WTC11 (cell line): ENCODE results near the gene KCNIP2. TPM values are rescaled to one million over a fixed set of nuclear protein-coding genes. Genes with fewer than 3 reads are reported as not detected.
A peak's percentile ranks its signal among the peaks of the same experiment; 100 is the strongest.

ENCODE experiments used
- CBFB ChIP-seq: sonication (generic); formaldehyde crosslinking; IDR thresholded peaks from 2 replicates; pipeline ENCODE4 v1.8.1; 2022; ENCODE audit warnings: mild to moderate bottlenecking, low read depth, missing genetic modification reagents
- CREB1 ChIP-seq: sonication (generic); formaldehyde crosslinking; IDR thresholded peaks from 2 replicates; pipeline ENCODE4 v1.8.0; 2023; ENCODE audit warnings: mild to moderate bottlenecking, missing genetic modification reagents
- CTCF ChIP-seq: fragments of 200-600 bp; IDR thresholded peaks from 2 replicates; pipeline ENCODE4 v1.8.0; 2022; ENCODE audit warnings: antibody characterized with exemption
- ELF4 ChIP-seq: sonication (generic); formaldehyde crosslinking; IDR thresholded peaks from 2 replicates; pipeline ENCODE4 v1.8.1; 2022; ENCODE audit warnings: low read depth, mild to moderate bottlenecking, moderate library complexity, missing genetic modification reagents
- EMX1 ChIP-seq: fragments of 250-450 bp; sonication (Bioruptor Pico); IDR thresholded peaks from 2 replicates; pipeline ENCODE4 v1.8.0; 2021; ENCODE audit warnings: mild to moderate bottlenecking
- FOXJ3 ChIP-seq: sonication (generic); formaldehyde crosslinking; IDR thresholded peaks from 2 replicates; pipeline ENCODE4 v1.9.0; 2021; ENCODE audit warnings: missing genetic modification reagents, mild to moderate bottlenecking, borderline replicate concordance
- FOXK1 ChIP-seq: sonication (generic); formaldehyde crosslinking; IDR thresholded peaks from 2 replicates; pipeline ENCODE4 v1.8.0; 2022; ENCODE audit warnings: mild to moderate bottlenecking, moderate library complexity, missing genetic modification reagents
- GABPB1 ChIP-seq: sonication (generic); formaldehyde crosslinking; IDR thresholded peaks from 2 replicates; pipeline ENCODE4 v1.8.1; 2023; ENCODE audit warnings: mild to moderate bottlenecking, missing genetic modification reagents
- HMGA2 ChIP-seq: fragments of 250-450 bp; sonication (Bioruptor Pico); IDR thresholded peaks from 2 replicates; pipeline ENCODE4 v1.4.0; 2021; ENCODE audit warnings: mild to moderate bottlenecking, moderate library complexity
- IRF1 ChIP-seq: sonication (generic); formaldehyde crosslinking; IDR thresholded peaks from 2 replicates; pipeline ENCODE4 v1.8.0; 2023; ENCODE audit warnings: missing genetic modification reagents
- JUN ChIP-seq: sonication (generic); formaldehyde crosslinking; IDR thresholded peaks from 2 replicates; pipeline ENCODE4 v1.8.0; 2023; ENCODE audit warnings: mild to moderate bottlenecking, missing genetic modification reagents
- KAT7 ChIP-seq: sonication (generic); formaldehyde crosslinking; IDR thresholded peaks from 2 replicates; pipeline ENCODE4 v1.8.1; 2023; ENCODE audit warnings: missing genetic modification reagents, mild to moderate bottlenecking, borderline replicate concordance
- NFE2L1 ChIP-seq: sonication (generic); formaldehyde crosslinking; IDR thresholded peaks from 2 replicates; pipeline ENCODE4 v1.8.1; 2023; ENCODE audit warnings: missing genetic modification reagents
- NR1H2 ChIP-seq: sonication (generic); formaldehyde crosslinking; IDR thresholded peaks from 2 replicates; pipeline ENCODE4 v1.9.0; 2021; ENCODE audit warnings: mild to moderate bottlenecking, moderate library complexity, missing genetic modification reagents
- OVOL2 ChIP-seq: fragments of 250-450 bp; sonication (Bioruptor Pico); IDR thresholded peaks from 2 replicates; pipeline ENCODE4 v1.9.0; 2021; ENCODE audit warnings: mild to moderate bottlenecking, borderline replicate concordance
- RORB ChIP-seq: fragments of 250-450 bp; sonication (Bioruptor Pico); IDR thresholded peaks from 2 replicates; pipeline ENCODE4 v1.9.0; 2021; ENCODE audit warnings: mild to moderate bottlenecking
- SOX15 ChIP-seq: fragments of 250-450 bp; sonication (Bioruptor Pico); IDR thresholded peaks from 2 replicates; pipeline ENCODE4 v1.9.0; 2021; ENCODE audit warnings: mild to moderate bottlenecking
- SP1 ChIP-seq: sonication (generic); formaldehyde crosslinking; conservative IDR thresholded peaks from 2 replicates; pipeline ENCODE4 v1.8.1; 2022; ENCODE audit warnings: missing genetic modification reagents
- TEAD1 ChIP-seq: sonication (generic); formaldehyde crosslinking; IDR thresholded peaks from 2 replicates; pipeline ENCODE4 v1.8.0; 2022; ENCODE audit warnings: mild to moderate bottlenecking, missing genetic modification reagents
- ZBTB43 ChIP-seq: sonication (generic); formaldehyde crosslinking; IDR thresholded peaks from 2 replicates; pipeline ENCODE4 v1.8.1; 2023; ENCODE audit warnings: mild to moderate bottlenecking, missing genetic modification reagents
- ZNF232 ChIP-seq: sonication (generic); formaldehyde crosslinking; IDR thresholded peaks from 2 replicates; pipeline ENCODE4 v1.8.0; 2022; ENCODE audit warnings: mild to moderate bottlenecking, missing genetic modification reagents
- ZNF396 ChIP-seq: fragments of 250-450 bp; sonication (Bioruptor Pico); IDR thresholded peaks from 2 replicates; pipeline ENCODE4 v1.8.0; 2021; ENCODE audit warnings: mild to moderate bottlenecking, moderate library complexity, borderline replicate concordance
- total RNA-seq: library from RNA; stranded (reverse); gene quantifications from 3 replicates; pipeline ENCODE4 v1.2.3, GENCODE V29; 2021
- TF ChIP-seq, protein P1 (sequence below): sonication (generic); formaldehyde crosslinking; IDR thresholded peaks from 2 replicates; pipeline ENCODE4 v1.8.1; 2023; ENCODE audit warnings: mild to moderate bottlenecking, moderate library complexity, missing genetic modification reagents
- TF ChIP-seq, protein P2 (sequence below): sonication (generic); formaldehyde crosslinking; IDR thresholded peaks from 2 replicates; pipeline ENCODE4 v1.8.1; 2023; ENCODE audit warnings: mild to moderate bottlenecking, missing genetic modification reagents, borderline replicate concordance
- TF ChIP-seq, protein P3 (sequence below): fragments of 250-450 bp; sonication (Bioruptor Pico); IDR thresholded peaks from 2 replicates; pipeline ENCODE4 v1.9.0; 2021; ENCODE audit warnings: mild to moderate bottlenecking, borderline replicate concordance
- TF ChIP-seq, protein P4 (sequence below): sonication (generic); formaldehyde crosslinking; IDR thresholded peaks from 2 replicates; pipeline ENCODE4 v1.8.0; 2022; ENCODE audit warnings: mild to moderate bottlenecking, missing genetic modification reagents

Gene KCNIP2
- total RNA-seq, 1 experiment from 2014 or later: 5.2 TPM

DNA sequence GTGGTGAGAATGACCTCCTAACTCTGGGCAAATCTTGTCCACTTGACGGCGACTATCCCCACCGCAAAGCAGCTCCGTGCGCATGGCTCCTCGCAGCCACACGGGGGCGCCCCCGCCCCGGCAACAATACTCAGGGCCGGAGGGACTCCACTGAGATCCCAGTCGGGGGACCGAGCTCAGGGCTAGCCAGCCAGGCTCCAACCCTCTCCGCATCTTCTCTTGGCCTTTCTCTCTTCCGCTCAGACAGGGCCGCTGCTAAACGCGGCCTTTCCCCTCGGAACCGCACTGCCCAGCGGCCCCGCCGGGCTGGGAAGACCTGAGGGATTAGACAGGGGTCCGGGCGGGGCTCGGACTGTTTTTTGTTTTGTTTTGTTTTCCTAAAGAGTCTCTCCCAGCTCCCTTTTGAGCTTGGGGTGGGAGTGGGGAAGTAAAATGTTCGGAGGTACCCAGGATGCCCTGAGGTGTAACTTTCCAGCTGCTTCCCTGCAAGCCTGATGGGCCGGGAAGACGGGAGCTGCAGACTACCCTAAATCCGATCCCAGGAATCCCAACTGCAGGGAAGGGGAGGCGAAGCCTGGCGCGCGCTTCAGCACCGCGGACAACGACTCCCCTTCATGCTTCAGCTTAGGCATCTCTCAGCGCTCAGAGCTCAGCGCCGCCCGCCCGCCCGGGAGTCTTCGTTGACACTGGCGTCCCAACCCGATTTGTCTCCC, 2.7 kb downstream of the KCNIP2 start (continued):
- TF ChIP-seq CTCF: peak; percentile 93
- TF ChIP-seq NFE2L1: peak; percentile 31; the same call in 1 of the 2 replicates
- TF ChIP-seq HMGA2 (CRISPR knock-in tag): no peak
- TF ChIP-seq TEAD1 (CRISPR knock-in tag): peak; percentile 78; the same call in 1 of the 2 replicates
- TF ChIP-seq, protein P1, sequence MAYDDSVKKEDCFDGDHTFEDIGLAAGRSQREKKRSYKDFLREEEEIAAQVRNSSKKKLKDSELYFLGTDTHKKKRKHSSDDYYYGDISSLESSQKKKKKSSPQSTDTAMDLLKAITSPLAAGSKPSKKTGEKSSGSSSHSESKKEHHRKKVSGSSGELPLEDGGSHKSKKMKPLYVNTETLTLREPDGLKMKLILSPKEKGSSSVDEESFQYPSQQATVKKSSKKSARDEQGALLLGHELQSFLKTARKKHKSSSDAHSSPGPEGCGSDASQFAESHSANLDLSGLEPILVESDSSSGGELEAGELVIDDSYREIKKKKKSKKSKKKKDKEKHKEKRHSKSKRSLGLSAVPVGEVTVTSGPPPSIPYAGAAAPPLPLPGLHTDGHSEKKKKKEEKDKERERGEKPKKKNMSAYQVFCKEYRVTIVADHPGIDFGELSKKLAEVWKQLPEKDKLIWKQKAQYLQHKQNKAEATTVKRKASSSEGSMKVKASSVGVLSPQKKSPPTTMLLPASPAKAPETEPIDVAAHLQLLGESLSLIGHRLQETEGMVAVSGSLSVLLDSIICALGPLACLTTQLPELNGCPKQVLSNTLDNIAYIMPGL: peak; percentile 63; the same call in 1 of the 2 replicates
- no peak for TF ChIP-seq RORB (CRISPR knock-in tag)
- TF ChIP-seq ZNF232 (CRISPR knock-in tag): no peak
- TF ChIP-seq ELF4 (CRISPR knock-in tag): no peak
- TF ChIP-seq OVOL2 (CRISPR knock-in tag): no peak
- TF ChIP-seq FOXK1 (CRISPR knock-in tag): peak; percentile 79; the same call in 1 of the 2 replicates
- TF ChIP-seq CBFB (CRISPR knock-in tag): no peak
- no peak for TF ChIP-seq EMX1
- TF ChIP-seq, protein P2, sequence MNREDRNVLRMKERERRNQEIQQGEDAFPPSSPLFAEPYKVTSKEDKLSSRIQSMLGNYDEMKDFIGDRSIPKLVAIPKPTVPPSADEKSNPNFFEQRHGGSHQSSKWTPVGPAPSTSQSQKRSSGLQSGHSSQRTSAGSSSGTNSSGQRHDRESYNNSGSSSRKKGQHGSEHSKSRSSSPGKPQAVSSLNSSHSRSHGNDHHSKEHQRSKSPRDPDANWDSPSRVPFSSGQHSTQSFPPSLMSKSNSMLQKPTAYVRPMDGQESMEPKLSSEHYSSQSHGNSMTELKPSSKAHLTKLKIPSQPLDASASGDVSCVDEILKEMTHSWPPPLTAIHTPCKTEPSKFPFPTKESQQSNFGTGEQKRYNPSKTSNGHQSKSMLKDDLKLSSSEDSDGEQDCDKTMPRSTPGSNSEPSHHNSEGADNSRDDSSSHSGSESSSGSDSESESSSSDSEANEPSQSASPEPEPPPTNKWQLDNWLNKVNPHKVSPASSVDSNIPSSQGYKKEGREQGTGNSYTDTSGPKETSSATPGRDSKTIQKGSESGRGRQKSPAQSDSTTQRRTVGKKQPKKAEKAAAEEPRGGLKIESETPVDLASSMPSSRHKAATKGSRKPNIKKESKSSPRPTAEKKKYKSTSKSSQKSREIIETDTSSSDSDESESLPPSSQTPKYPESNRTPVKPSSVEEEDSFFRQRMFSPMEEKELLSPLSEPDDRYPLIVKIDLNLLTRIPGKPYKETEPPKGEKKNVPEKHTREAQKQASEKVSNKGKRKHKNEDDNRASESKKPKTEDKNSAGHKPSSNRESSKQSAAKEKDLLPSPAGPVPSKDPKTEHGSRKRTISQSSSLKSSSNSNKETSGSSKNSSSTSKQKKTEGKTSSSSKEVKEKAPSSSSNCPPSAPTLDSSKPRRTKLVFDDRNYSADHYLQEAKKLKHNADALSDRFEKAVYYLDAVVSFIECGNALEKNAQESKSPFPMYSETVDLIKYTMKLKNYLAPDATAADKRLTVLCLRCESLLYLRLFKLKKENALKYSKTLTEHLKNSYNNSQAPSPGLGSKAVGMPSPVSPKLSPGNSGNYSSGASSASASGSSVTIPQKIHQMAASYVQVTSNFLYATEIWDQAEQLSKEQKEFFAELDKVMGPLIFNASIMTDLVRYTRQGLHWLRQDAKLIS (CRISPR knock-in tag): no peak
- no peak for TF ChIP-seq NR1H2 (CRISPR knock-in tag)
- TF ChIP-seq SP1: no peak
- TF ChIP-seq ZBTB43 (CRISPR knock-in tag): no peak
- TF ChIP-seq CREB1: no peak
- TF ChIP-seq FOXJ3 (CRISPR knock-in tag): no peak
- TF ChIP-seq, protein P3, sequence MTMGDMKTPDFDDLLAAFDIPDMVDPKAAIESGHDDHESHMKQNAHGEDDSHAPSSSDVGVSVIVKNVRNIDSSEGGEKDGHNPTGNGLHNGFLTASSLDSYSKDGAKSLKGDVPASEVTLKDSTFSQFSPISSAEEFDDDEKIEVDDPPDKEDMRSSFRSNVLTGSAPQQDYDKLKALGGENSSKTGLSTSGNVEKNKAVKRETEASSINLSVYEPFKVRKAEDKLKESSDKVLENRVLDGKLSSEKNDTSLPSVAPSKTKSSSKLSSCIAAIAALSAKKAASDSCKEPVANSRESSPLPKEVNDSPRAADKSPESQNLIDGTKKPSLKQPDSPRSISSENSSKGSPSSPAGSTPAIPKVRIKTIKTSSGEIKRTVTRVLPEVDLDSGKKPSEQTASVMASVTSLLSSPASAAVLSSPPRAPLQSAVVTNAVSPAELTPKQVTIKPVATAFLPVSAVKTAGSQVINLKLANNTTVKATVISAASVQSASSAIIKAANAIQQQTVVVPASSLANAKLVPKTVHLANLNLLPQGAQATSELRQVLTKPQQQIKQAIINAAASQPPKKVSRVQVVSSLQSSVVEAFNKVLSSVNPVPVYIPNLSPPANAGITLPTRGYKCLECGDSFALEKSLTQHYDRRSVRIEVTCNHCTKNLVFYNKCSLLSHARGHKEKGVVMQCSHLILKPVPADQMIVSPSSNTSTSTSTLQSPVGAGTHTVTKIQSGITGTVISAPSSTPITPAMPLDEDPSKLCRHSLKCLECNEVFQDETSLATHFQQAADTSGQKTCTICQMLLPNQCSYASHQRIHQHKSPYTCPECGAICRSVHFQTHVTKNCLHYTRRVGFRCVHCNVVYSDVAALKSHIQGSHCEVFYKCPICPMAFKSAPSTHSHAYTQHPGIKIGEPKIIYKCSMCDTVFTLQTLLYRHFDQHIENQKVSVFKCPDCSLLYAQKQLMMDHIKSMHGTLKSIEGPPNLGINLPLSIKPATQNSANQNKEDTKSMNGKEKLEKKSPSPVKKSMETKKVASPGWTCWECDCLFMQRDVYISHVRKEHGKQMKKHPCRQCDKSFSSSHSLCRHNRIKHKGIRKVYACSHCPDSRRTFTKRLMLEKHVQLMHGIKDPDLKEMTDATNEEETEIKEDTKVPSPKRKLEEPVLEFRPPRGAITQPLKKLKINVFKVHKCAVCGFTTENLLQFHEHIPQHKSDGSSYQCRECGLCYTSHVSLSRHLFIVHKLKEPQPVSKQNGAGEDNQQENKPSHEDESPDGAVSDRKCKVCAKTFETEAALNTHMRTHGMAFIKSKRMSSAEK (CRISPR knock-in tag): no peak
- TF ChIP-seq ZNF396 (CRISPR knock-in tag): no peak
- TF ChIP-seq IRF1: no peak
- TF ChIP-seq, protein P4, sequence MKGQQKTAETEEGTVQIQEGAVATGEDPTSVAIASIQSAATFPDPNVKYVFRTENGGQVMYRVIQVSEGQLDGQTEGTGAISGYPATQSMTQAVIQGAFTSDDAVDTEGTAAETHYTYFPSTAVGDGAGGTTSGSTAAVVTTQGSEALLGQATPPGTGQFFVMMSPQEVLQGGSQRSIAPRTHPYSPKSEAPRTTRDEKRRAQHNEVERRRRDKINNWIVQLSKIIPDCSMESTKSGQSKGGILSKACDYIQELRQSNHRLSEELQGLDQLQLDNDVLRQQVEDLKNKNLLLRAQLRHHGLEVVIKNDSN (CRISPR knock-in tag): peak; percentile 41; the same call in 1 of the 2 replicates
- no peak for TF ChIP-seq GABPB1 (CRISPR knock-in tag)
- TF ChIP-seq JUN: no peak; the same call in 1 of the 2 replicates
- TF ChIP-seq SOX15 (CRISPR knock-in tag): no peak
- TF ChIP-seq KAT7 (CRISPR knock-in tag): 0 out of 2 replicates have a peak, but pooled peaks have one; percentile 74
